PC-3 (cell line): Measurements from ENCODE around the gene CUEDC2.

Experiments used
- EZH2 ChIP-seq: fragments of 300-600 bp; sonication (generic); IDR thresholded peaks from one replicate; pipeline ENCODE4 v1.6.1; 2017; ENCODE audit warnings: antibody characterized with exemption, mild to moderate bottlenecking, low read length; ENCODE audit not compliant: unreplicated experiment
- TF ChIP-seq, protein P1 (sequence below): fragments of 300-600 bp; sonication (generic); conservative IDR thresholded peaks from 2 replicates; pipeline ENCODE4 v1.5.1; 2017; ENCODE audit warnings: antibody characterized with exemption, low read depth, mild to moderate bottlenecking, low read length

- TF ChIP-seq, protein P1, sequence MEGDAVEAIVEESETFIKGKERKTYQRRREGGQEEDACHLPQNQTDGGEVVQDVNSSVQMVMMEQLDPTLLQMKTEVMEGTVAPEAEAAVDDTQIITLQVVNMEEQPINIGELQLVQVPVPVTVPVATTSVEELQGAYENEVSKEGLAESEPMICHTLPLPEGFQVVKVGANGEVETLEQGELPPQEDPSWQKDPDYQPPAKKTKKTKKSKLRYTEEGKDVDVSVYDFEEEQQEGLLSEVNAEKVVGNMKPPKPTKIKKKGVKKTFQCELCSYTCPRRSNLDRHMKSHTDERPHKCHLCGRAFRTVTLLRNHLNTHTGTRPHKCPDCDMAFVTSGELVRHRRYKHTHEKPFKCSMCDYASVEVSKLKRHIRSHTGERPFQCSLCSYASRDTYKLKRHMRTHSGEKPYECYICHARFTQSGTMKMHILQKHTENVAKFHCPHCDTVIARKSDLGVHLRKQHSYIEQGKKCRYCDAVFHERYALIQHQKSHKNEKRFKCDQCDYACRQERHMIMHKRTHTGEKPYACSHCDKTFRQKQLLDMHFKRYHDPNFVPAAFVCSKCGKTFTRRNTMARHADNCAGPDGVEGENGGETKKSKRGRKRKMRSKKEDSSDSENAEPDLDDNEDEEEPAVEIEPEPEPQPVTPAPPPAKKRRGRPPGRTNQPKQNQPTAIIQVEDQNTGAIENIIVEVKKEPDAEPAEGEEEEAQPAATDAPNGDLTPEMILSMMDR: peak; percentile 74
- no peak for TF ChIP-seq EZH2
Observed at GRCh38 chr10:102393411-102394078, 38.8 kb downstream of the CUEDC2 start.
